Osteoblast (primary cell): Measurements from ENCODE around the gene MYOM3. TPM values are rescaled to one million over a fixed set of nuclear protein-coding genes. Genes with fewer than 3 reads are reported as not detected.
A peak's percentile ranks its signal among the peaks of the same experiment; 100 is the strongest.
"Not testable (repeated sequence)": the region's sequence is repeated elsewhere in the genome, so short reads cannot be mapped to it uniquely, and the experiment has no call there.

Source experiments
- DNase-seq: peaks from one replicate; pipeline ENCODE4 v3.0.0; 2011; ENCODE audit warnings: low spot score, mixed read lengths; ENCODE audit not compliant: insufficient read length; ENCODE audit errors: missing footprints
- H2AFZ ChIP-seq: 2 replicates; pipeline ENCODE4 v1.6.0; 2011; ENCODE audit warnings: mild to moderate bottlenecking, low read length
- H3K27ac ChIP-seq: 2 replicates; pipeline ENCODE4 v1.5.1; 2011; ENCODE audit warnings: mild to moderate bottlenecking, low read depth, low read length, moderate library complexity
- H3K27me3 ChIP-seq: 2 replicates; pipeline ENCODE4 v1.6.0; 2012; ENCODE audit warnings: mild to moderate bottlenecking, control low read depth, inconsistent platforms, low read length, moderate library complexity; ENCODE audit not compliant: insufficient read depth
- H3K36me3 ChIP-seq: 2 replicates; pipeline ENCODE4 v1.5.1; 2011; ENCODE audit warnings: mild to moderate bottlenecking, low read length, control low read depth, moderate library complexity; ENCODE audit not compliant: insufficient read depth
- H3K4me1 ChIP-seq: 2 replicates; pipeline ENCODE4 v1.5.1; 2011; ENCODE audit warnings: mild to moderate bottlenecking, low read length, control low read depth, moderate library complexity; ENCODE audit not compliant: insufficient read depth
- H3K4me2 ChIP-seq: 2 replicates; pipeline ENCODE4 v1.6.0; 2011; ENCODE audit warnings: mild to moderate bottlenecking, low read length; ENCODE audit not compliant: insufficient read depth
- H3K4me3 ChIP-seq: fragments of 200-600 bp; sonication (generic); 3 replicates; pipeline ENCODE4 v1.5.1; 2012; ENCODE audit warnings: mild to moderate bottlenecking, low read length, inconsistent platforms; ENCODE audit not compliant: insufficient read depth
- H3K79me2 ChIP-seq: 2 replicates; pipeline ENCODE4 v1.6.0; 2012; ENCODE audit warnings: mild to moderate bottlenecking, low read length, control low read depth, inconsistent platforms; ENCODE audit not compliant: insufficient read depth
- H3K9me3 ChIP-seq: 2 replicates; pipeline ENCODE4 v1.5.1; 2011; ENCODE audit warnings: low read depth, low read length, control low read depth
- H4K20me1 ChIP-seq: 2 replicates; pipeline ENCODE4 v1.6.0; 2012; ENCODE audit warnings: mild to moderate bottlenecking, low read length, control low read depth; ENCODE audit not compliant: insufficient read depth
- total RNA-seq: library from RNA; depleted of rRNA; stranded (reverse); fragments of >200 nt; gene quantifications from 2 replicates; pipeline ENCODE4 v1.2.3, GENCODE V29; 2012
- TF ChIP-seq, protein P1 (sequence below): IDR thresholded peaks from 2 replicates; pipeline ENCODE4 v1.5.1; 2011; ENCODE audit warnings: mild to moderate bottlenecking, low read depth, low read length, moderate library complexity; ENCODE audit errors: extremely low read depth

Gene MYOM3
- total RNA-seq, 1 donor, result under 0.01 TPM

DNA sequence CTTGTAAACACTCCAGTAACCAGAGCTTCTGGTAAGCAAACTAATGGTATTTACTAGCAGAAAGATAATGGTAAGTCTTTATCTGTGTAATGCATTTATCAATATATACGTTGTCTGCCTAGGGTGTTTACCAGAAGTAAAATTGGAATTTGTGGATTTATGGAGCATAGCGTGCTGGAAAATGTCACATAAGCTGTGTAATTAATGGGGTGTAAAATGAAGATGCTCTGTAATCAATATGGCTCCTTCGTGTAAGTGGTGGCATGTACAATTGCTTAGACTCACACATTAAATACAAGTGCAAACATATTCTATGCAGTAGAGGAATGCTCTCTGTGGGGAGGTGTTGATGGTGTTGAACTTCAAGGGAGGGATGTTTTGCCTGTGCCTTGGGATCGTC lies 69.6 kb downstream of the MYOM3 start:
- DNase-seq, result no peak
- no peaks in the 10 kb centered on the region for H3K9me3 ChIP-seq
- no peaks in the 10 kb centered on the region for H4K20me1 ChIP-seq
- no peak overlapping the region for H3K4me3 ChIP-seq
- H3K36me3 ChIP-seq, result no peaks in the 10 kb centered on the region
- H3K4me1 ChIP-seq, result peaks cover 19% of the 10 kb centered on the region
- TF ChIP-seq, protein P1, sequence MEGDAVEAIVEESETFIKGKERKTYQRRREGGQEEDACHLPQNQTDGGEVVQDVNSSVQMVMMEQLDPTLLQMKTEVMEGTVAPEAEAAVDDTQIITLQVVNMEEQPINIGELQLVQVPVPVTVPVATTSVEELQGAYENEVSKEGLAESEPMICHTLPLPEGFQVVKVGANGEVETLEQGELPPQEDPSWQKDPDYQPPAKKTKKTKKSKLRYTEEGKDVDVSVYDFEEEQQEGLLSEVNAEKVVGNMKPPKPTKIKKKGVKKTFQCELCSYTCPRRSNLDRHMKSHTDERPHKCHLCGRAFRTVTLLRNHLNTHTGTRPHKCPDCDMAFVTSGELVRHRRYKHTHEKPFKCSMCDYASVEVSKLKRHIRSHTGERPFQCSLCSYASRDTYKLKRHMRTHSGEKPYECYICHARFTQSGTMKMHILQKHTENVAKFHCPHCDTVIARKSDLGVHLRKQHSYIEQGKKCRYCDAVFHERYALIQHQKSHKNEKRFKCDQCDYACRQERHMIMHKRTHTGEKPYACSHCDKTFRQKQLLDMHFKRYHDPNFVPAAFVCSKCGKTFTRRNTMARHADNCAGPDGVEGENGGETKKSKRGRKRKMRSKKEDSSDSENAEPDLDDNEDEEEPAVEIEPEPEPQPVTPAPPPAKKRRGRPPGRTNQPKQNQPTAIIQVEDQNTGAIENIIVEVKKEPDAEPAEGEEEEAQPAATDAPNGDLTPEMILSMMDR, result no peak
- no peaks in the 10 kb centered on the region for H3K79me2 ChIP-seq
- no peak overlapping the region for H3K27ac ChIP-seq
- H3K27me3 ChIP-seq, result no peaks in the 10 kb centered on the region
- H3K4me2 ChIP-seq, result no peak overlapping the region
- no peak overlapping the region for H2AFZ ChIP-seq

DNA sequence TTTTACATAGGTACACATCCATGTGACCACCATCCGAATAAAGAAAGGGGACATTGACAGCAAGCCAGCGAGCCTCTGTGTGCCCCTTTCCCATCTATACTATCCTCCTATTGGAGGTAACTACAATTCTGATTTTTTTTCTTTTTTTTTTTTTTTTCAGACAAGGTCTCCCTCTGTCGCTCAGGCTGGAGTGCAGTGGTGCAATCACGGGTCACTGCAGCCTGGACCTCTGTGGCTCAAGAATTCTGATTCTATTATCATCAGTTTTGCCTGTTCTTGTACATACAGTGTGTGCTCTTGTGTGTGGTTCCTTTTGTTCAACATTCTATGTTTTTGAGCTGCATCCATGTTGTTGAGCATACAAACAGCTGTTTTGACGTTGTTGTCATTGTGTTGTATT lies 75.8 kb downstream of the MYOM3 start:
- H3K27ac ChIP-seq, result no peak overlapping the region
- H3K36me3 ChIP-seq, result no peaks in the 10 kb centered on the region
- H3K4me3 ChIP-seq, result no peak overlapping the region
- no peaks in the 10 kb centered on the region for H3K79me2 ChIP-seq
- H3K27me3 ChIP-seq, result no peaks in the 10 kb centered on the region
- H2AFZ ChIP-seq, result peak overlapping the region; percentile 27
- no peaks in the 10 kb centered on the region for H3K9me3 ChIP-seq
- TF ChIP-seq, protein P1, result no peak
- H4K20me1 ChIP-seq, result no peaks in the 10 kb centered on the region
- no peak overlapping the region for H3K4me2 ChIP-seq
- DNase-seq, result no peak
- H3K4me1 ChIP-seq, result peaks cover 4% of the 10 kb centered on the region

GRCh38 chr1:24032981-24033380 lies 79.0 kb downstream of the MYOM3 start:
- peaks cover 4% of the 10 kb centered on the region for H3K4me1 ChIP-seq
- TF ChIP-seq, protein P1, result no peak
- H3K27ac ChIP-seq, result no peak overlapping the region

GRCh38 chr1:24030976-24031516 lies 80.9 kb downstream of the MYOM3 start:
- not testable (repeated sequence) for H4K20me1 ChIP-seq, H3K4me3 ChIP-seq, H3K36me3 ChIP-seq, H3K27me3 ChIP-seq, H3K27ac ChIP-seq, H3K79me2 ChIP-seq, H2AFZ ChIP-seq, DNase-seq, H3K9me3 ChIP-seq, H3K4me1 ChIP-seq, H3K4me2 ChIP-seq

More at GRCh38 chr1:24032981-24033380, 79.0 kb downstream of the MYOM3 start:
- no peaks in the 10 kb centered on the region for H3K27me3 ChIP-seq
- no peaks in the 10 kb centered on the region for H3K36me3 ChIP-seq
- no peaks in the 10 kb centered on the region for H3K9me3 ChIP-seq
- no peak for DNase-seq
- no peak overlapping the region for H2AFZ ChIP-seq
- H4K20me1 ChIP-seq, result no peaks in the 10 kb centered on the region
- no peaks in the 10 kb centered on the region for H3K79me2 ChIP-seq
- no peak overlapping the region for H3K4me2 ChIP-seq
- no peak overlapping the region for H3K4me3 ChIP-seq
